ACC112 (cell line): ENCODE data around the gene RCL1.

ENCODE experiments used
- H2AFZ ChIP-seq: fragments of 200-600 bp; sonication (generic); one replicate; pipeline ENCODE4 v1.6.0; 2017; ENCODE audit warnings: antibody characterized with exemption, low read length; ENCODE audit not compliant: unreplicated experiment
- H3K27ac ChIP-seq: fragments of 200-600 bp; sonication (generic); 2 replicates; pipeline ENCODE4 v1.5.1; 2014; ENCODE audit warnings: low read depth, mild to moderate bottlenecking, antibody characterized with exemption, low read length, moderate library complexity
- H3K27me3 ChIP-seq: fragments of 200-600 bp; sonication (generic); 2 replicates; pipeline ENCODE4 v1.6.1; 2014; ENCODE audit warnings: mild to moderate bottlenecking, antibody characterized with exemption, low read length, moderate library complexity, mixed read lengths; ENCODE audit not compliant: insufficient read depth
- H3K36me3 ChIP-seq: fragments of 200-600 bp; sonication (generic); 2 replicates; pipeline ENCODE4 v1.6.1; 2016; ENCODE audit warnings: mild to moderate bottlenecking, antibody characterized with exemption, low read length, moderate library complexity, mixed read lengths; ENCODE audit not compliant: insufficient read depth
- H3K4me1 ChIP-seq: fragments of 200-600 bp; sonication (generic); one replicate; pipeline ENCODE4 v1.6.1; 2016; ENCODE audit warnings: low read length, mixed read lengths; ENCODE audit not compliant: insufficient read depth, unreplicated experiment, control insufficient read depth
- H3K4me3 ChIP-seq: fragments of 200-600 bp; sonication (generic); 2 replicates; pipeline ENCODE4 v1.5.1; 2014; ENCODE audit warnings: mild to moderate bottlenecking, low read depth, low read length
- H3K79me2 ChIP-seq: fragments of 200-600 bp; sonication (generic); one replicate; pipeline ENCODE4 v1.6.0; 2016; ENCODE audit warnings: low read length; ENCODE audit not compliant: control insufficient read depth, unreplicated experiment, insufficient read depth

RCL1 gene

DNA sequence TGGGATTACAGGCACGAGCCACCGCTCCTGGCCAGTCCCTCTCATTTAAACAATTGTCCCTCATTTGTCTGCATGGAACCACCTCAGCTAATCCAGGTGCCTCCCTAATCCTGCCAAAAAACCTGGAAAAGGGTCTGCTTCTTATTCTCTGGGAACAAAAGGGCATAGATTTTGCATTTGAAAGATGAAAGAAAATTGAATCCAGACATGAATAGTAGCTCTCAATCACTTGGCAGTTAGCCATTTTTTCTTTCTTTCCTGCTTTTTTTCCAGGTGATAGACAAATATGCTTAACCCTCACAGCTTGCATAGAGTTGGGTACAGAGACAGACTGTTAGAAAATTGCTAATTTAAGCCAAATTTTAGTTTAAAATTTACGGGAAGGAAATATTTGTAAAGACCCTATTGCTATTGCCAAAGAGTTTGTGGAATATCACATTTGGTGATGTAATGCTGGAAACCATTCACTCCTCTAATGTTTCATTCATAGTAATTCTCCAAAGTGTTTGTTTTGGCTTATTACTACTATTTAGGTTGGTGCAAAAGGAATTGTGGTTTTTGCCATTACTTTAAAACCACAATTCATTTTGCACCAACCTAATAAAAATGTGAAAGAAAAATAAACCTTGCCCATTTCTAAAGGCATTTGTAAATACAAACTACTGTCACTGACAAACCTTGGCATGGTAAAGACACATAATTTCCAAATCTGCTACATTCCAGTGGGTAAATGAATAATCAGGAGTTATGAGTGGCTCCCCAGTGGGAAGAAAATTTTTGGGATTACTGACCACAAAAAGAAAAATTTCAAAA is 111.8 kb downstream of the RCL1 start:
- Histone ChIP-seq H3K79me2 (no peaks in the 10 kb centered on the region), H3K36me3 (no peaks in the 10 kb centered on the region), H3K27me3 (peaks cover 6% of the 10 kb centered on the region; the same call in 1 of the 2 replicates), H3K27ac (peak overlapping the region; percentile 54), H3K4me1 (peaks cover 16% of the 10 kb centered on the region), H3K4me3 (no peak overlapping the region; the same call in 1 of the 2 replicates), H2AFZ (no peak overlapping the region)

- Histone ChIP-seq H3K79me2 (no peaks in the 10 kb centered on the region), H3K27ac (peak overlapping the region; percentile 54), H3K36me3 (no peaks in the 10 kb centered on the region), H3K4me1 (peaks cover 16% of the 10 kb centered on the region), H3K27me3 (peaks cover 6% of the 10 kb centered on the region; the same call in 1 of the 2 replicates), H2AFZ (no peak overlapping the region), H3K4me3 (no peak overlapping the region)
These were observed 112.4 kb downstream of the RCL1 start for GRCh38 chr9:4905135-4905490.
